Pons (tissue), 1 donor: ENCODE measurements around the gene KIF26B.
"Not testable (repeated sequence)": the region's sequence is repeated elsewhere in the genome, so short reads cannot be mapped to it uniquely, and the experiment has no call there.

Experiments used
- DNase-seq: peaks from one replicate; pipeline ENCODE4 v3.0.0-alpha.2; 2016; ENCODE audit warnings: low spot score

The KIF26B gene

GRCh38 chr1:245325922-245326795 is 171.4 kb downstream of the KIF26B start:
- DNase-seq: peak; percentile 21

DNA sequence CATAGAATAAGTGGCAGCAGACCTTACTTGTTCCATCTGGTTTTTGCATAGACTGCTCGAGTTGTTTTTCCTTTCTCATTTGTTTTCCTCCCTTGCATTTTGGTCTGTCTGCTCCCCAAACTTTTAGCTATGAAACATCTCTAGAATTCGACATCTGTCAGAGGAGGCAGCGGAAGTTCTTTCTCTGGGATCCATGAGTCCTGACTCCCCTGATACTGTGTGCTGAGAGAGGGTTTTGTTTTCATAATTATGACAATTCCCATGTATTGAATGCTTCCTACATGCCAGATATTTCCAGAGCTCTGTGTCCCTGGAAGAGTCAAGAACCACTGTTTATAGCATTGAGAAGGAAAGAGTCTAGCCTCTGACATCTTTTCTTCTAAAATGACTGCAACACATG is 172.6 kb downstream of the KIF26B start:
- DNase-seq: no peak

DNA sequence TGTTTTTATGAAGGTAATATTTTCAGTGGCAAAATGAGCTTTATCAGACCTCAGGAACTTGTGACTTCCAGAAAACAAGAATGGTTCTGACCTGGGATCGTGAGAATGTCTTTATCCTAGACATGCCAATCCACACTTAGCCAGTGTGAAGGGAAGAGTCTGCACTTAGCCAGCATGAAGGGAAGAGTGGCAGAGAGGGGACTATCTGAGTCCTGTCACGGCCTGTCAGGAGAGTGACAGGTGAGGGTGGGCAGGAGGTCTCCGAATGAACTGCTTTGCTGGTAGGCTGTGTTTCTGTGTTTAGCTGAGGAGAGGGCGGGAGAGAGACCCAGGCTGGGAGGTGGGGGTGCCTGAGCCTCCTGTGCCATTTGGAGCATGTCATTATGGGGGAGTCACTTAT is 173.1 kb downstream of the KIF26B start:
- no peak for DNase-seq

DNA sequence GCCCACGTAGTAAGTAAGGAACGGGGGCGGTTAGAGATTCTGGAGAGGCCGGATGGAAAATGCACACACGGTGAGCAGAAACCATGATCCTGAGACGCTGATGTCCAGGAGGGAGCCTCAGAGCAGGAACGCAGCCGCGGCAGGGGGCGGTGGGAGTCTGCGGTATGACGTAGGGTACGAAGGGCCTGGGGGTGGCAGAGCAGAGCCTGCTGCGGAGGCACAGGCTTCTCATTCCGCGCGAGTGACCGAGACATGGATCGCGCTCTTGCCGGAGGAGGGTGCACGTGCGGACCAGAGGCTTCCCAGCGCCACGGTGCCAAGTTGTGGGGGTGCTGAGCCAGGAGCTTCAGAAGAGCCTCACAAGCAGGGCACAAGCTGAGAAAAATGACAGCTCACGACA is 176.2 kb downstream of the KIF26B start:
- no peak for DNase-seq

DNA sequence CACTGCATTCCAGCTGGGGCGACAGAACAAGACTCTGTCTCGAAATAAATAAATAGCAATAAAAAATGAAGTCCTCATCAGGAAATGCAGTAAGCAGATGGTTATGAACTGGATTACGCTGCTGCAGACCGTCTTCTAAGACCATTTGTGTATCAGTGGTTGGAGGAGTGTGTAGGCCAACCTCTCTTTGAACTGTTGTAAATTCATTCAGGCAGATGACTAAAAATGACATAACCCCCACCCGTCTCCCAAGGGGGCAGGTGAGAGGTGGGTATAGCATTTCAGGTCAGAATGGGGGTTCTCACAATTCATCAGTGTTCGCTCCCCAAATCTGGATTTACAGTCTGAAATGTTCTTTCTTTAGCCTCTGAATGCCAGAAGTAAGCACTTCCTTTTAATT is 177.3 kb downstream of the KIF26B start:
- no peak for DNase-seq

DNA sequence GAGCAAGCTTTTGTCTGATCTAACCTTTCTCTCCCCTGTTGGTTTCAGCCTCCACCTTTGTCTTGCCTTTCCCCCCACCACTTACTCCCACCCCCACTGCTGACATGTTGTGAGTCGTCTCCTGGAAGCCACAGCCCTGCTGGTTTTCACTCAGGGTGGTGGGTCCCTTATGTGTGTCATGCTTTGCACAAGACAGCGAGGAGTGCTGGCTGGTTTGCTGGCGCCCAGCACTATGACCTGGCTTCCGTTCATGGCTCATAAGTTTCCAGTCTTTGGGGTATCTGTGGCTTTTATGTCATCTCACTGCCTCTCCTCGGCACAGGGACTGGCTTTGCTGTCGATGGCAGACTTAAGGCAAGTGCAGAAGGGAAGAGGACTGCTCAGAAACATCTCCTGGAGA is 177.7 kb downstream of the KIF26B start:
- no peak for DNase-seq

DNA sequence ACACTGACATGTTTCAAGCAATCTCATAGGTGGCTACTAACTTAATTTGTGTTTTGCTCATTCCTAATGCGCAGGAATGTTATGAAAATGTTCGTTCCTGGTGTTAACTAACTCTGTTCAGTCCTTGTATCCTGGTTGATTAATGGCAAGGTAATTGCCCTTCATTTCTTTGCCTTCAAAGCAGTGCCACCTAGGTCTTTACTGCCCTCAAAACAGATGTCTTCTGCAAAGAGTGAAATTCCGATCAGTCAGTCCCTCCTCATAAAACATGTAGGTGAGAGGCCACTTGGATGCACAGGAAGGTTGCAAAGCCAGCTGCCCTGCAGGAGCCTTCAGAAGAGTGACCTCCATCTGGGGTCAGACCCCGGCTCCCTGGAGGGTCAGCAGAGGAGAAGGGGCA is 179.4 kb downstream of the KIF26B start:
- no peak for DNase-seq

GRCh38 chr1:245334827-245335490 is 180.2 kb downstream of the KIF26B start:
- DNase-seq: no peak

DNA sequence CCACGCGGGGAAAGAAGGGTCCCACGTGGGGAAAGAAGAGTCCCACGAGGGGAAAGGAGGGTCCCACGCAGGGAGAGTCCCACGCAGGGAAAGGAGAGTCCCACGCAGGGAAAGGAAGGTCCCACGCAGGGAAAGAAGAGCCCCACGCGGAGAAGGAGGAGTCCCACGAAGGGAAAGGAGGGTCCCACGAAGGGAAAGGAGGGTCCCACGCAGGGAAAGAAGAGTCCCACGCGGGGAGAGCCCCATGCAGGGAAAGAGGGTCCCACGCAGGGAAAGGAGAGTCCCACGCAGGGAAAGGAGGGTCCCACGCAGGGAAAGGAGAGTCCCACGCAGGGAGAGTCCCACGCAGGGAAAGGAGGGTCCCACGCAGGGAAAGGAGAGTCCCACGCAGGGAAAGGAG is 180.9 kb downstream of the KIF26B start:
- DNase-seq: not testable (repeated sequence)

- DNase-seq: no peak
Observed at GRCh38 chr1:245336149-245336983, 181.6 kb downstream of the KIF26B start.

DNA sequence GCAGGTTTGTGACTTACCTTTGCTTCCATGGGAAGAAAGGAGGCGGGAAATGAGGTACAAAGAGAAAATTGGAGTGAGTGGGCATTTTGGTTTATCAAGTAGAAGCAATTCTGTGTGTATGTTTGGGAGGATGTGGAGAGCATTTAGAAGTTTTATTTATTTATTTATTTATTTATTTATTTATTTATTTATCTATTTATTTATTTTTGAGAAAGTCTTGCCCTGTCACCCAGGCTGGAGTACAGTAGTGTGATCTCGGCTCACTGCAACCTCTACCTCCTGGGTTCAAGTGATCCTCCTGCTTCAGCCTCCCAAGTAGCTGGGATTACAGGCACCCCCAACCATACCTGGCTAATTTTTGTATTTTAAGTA is 182.2 kb downstream of the KIF26B start:
- DNase-seq: not testable (repeated sequence)

DNA sequence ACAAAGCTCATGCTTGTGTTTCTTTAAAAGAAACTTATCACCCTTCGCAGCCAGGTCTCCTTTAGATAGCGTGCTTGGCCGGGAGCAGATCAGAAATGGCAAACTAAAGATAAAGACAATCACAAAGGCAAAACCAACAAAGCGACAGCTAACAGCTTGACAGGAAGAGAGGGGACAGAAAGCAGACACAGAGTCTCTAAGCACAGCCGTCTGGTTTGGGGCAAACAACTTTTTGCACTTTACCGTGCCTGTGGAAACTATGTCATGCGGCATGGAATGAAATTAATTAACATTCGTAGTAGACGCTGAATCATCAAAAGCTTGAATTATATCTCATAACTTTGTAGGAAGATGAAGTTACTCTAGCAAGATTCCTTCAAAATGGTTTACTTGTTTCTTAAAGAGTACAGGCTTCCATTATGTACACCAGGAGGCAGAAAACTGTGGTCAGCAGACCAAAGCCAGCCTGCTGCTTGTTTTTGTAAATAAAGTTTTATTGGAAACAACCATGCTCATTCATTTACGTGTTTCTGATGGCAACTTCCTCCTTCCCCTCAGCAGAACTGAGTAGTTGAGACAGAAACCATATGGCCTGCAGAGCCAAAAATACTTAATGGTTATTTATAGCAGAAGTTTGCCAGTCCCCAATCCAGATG is 183.2 kb downstream of the KIF26B start:
- no peak for DNase-seq

- DNase-seq: no peak
Observed at GRCh38 chr1:245338485-245338877, 183.7 kb downstream of the KIF26B start.

GRCh38 chr1:245341743-245342142 is 187.0 kb downstream of the KIF26B start:
- no peak for DNase-seq

- no peak for DNase-seq
Observed at GRCh38 chr1:245345191-245345884, 190.6 kb downstream of the KIF26B start.

GRCh38 chr1:245348626-245349025 is 193.8 kb downstream of the KIF26B start:
- no peak for DNase-seq

DNA sequence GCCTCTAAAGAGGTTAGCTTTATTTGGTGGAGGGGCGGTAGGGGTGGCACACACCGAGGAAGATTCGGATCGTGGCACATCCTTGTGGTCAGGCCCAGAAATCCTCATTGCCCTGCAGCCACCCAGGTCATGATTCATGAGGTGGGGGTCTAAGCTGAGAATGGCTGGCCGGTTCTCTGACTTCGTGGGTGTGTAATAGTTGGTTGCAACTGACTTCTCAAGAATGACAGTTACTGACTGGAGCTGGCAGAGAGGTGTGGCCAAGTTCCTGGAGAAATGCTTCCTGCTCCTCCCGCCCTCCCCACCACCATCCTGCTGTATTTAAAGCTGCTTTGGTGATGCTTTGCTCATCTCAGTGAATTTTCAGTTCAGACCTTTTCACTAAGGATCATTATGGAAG is 198.6 kb downstream of the KIF26B start:
- no peak for DNase-seq

DNA sequence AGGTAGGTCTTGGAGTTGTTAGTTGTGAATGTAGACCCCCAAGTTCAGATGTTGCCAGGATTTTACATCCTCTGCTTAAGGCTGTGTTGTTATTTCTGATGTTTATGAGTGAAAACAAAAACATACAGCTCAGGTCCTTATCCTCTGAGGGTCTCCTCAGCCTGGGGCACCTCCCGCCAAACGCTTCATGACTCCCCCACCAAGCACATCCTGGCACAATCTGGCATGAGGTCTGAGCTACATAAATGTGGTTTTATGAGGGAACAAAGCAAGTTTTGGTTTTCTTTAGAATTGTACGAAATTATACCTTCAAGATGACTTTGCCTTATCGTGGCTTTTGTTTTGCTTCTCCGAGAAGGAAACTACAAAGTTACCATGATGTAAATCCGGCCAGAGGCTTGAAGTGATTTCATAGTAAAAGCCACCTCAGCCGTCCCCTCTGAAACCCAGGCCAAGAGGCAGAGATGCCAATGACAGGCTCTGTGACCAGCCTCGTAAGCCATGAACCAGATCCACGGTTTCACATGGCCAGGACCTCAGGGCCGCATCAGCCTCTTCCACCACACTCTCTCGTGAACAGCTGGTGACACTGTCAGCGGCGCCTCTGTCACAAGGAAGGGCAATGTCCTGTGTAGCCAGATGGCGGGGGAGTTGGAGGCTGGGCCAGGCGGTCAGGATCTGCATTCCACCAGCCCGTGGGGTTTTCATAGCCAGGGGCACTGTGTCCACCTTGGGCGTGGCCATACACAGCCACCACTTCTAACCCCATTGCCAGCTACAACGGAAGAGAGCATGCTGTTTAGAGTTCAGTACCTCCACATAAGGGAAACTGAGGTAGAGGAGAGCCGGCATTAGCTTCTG is 199.4 kb downstream of the KIF26B start:
- DNase-seq: no peak

DNA sequence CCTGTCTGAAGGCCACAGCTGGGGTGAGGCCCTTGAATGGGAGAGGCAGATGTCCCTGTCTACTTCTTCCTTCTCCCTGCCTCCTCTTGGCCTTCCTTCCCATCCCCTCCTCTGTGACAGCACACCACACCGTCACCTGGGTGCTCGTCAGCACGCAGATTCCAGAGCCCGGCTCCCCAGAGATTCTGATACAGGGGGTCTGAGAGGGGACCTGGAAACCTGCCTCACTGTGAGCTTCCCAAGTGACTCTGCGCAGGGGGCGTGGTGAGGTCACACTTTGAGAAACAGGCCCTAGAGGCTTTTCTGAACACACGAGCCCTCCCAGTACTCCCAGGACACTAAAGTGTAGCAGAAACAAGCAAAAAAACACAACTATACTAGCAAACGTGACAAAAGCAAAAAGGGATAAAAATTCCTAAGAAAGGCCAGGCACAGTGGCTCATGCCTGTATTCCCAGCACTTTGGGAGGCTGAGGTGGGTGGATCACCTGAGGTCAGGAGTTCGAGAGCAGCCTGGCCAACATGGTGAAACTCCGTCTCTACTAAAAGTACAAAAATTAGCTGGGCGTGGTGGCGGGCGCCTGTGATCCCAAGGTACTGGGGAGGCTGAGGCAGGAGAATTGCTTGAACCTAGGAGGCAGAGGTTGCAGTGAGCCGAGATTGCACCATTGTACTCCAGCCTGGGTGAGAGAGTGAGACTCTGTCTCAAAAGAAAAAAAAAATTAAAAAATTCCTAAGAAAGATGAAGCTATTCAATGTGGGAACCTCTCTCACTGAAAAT is 201.3 kb downstream of the KIF26B start:
- not testable (repeated sequence) for DNase-seq
